Right atrium auricular region (tissue), 2 donors: Measurements from ENCODE around the gene TRAPPC2L. TPM values are rescaled to one million over a fixed set of nuclear protein-coding genes. Genes with fewer than 3 reads are reported as not detected.

Experiments
- DNase-seq: peaks from one replicate; pipeline ENCODE4 v3.0.0-alpha.2; 2019; ENCODE audit warnings: low spot score
- H3K27ac ChIP-seq, 2 donors: fragments of 200-600 bp; sonication (generic); 1 replicate in 1 of 2; 2 replicates in 1 of 2; pipeline ENCODE4 v1.5.1; 2016 to 2019
- H3K27me3 ChIP-seq, 2 donors: fragments of 200-600 bp; sonication (generic); one replicate each; pipeline versions ENCODE4 v1.5.1 to v1.6.0; 2017 to 2019
- H3K36me3 ChIP-seq: fragments of 200-600 bp; sonication (generic); one replicate; pipeline ENCODE4 v1.5.1; 2016
- H3K4me1 ChIP-seq, 2 donors: fragments of 200-600 bp; sonication (generic); one replicate each; pipeline versions ENCODE4 v1.5.1 to v1.6.0; 2017 to 2019
- H3K4me3 ChIP-seq, 2 donors: fragments of 200-600 bp; sonication (generic); 1 replicate in 1 of 2; 2 replicates in 1 of 2; pipeline ENCODE4 v1.5.1; 2017 to 2019; ENCODE audit warnings: mild to moderate bottlenecking in 1 of 2, moderate library complexity in 1 of 2
- H3K9me3 ChIP-seq, 2 donors: fragments of 200-600 bp; sonication (generic); one replicate each; pipeline ENCODE4 v1.5.1; 2019
- total RNA-seq, 2 donors: library from RNA; depleted of rRNA; stranded (reverse); fragments of >200 nt; gene quantifications; one replicate each; pipeline ENCODE4 v1.1.0, GENCODE V29; 2016
- TF ChIP-seq, protein P1 (sequence below), 2 donors: fragments of 200-600 bp; sonication (generic); IDR thresholded peaks; one replicate each; pipeline ENCODE4 v1.5.1; 2019; ENCODE audit warnings: antibody characterized with exemption in 2 of 2

TRAPPC2L gene
- total RNA-seq, 2 donors from 2014 or later = 30.7 to 33.0 TPM

DNA sequence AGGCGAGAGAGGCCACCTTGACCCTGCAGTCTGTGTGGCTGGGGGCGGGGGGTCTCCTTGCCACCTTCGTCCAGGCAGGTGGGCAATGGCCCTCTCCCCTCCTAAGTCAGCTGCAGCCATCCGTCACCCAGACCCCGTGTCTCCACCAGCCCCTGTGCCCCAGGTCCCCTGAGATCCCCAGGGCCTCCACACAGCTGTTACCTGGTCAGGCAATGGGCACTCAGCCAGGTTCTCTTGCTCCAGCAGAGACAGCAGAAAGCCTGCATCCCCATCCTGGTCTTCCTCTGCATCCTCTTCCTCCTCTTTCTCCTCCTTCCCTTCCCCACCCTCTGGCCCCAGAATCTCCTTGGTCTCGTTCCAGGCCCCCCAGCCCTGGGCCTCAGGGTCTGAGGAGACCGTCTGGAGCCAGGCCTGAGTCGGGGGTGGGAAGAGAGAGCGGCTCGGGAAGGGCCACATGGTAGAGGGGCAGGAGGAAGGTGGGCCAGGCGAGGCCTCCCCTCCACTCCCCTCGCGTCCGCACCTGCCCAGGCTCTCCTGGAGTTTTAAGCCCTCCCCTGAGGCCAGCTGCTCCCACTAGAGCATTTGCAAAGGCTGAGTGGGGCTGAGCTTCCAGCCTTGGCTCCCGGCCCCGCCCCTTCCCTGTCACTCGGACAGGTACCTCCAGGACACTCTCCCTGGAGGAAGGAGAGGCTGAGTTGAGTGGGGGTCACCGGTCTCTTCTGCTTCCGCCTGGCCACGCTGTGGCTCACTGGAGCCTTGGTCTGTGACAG, 9.4 kb downstream of the TRAPPC2L start, which contains the start of gene PABPN1L:
Gene PABPN1L (minus strand): TSS at position 510 of the 770 bp plus-strand sequence. CDS start 54 bp downstream, at position 456.
- peaks cover 0 to 7% of the 10 kb centered on the region in 2 donors for H3K4me1 ChIP-seq
- no peak within 1 kb of the TSS for H3K4me3 ChIP-seq
- H3K36me3 ChIP-seq = peaks cover 16% of the 10 kb centered on the region
- no peak for DNase-seq
- H3K27me3 ChIP-seq = no peaks in the 10 kb centered on the region
- TF ChIP-seq, protein P1, sequence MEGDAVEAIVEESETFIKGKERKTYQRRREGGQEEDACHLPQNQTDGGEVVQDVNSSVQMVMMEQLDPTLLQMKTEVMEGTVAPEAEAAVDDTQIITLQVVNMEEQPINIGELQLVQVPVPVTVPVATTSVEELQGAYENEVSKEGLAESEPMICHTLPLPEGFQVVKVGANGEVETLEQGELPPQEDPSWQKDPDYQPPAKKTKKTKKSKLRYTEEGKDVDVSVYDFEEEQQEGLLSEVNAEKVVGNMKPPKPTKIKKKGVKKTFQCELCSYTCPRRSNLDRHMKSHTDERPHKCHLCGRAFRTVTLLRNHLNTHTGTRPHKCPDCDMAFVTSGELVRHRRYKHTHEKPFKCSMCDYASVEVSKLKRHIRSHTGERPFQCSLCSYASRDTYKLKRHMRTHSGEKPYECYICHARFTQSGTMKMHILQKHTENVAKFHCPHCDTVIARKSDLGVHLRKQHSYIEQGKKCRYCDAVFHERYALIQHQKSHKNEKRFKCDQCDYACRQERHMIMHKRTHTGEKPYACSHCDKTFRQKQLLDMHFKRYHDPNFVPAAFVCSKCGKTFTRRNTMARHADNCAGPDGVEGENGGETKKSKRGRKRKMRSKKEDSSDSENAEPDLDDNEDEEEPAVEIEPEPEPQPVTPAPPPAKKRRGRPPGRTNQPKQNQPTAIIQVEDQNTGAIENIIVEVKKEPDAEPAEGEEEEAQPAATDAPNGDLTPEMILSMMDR (IDR thresholded peaks at IDR 0.05) = no peak
- H3K27ac ChIP-seq = no peak within 1 kb of the TSS
- no peaks in the 10 kb centered on the region for H3K9me3 ChIP-seq

DNA sequence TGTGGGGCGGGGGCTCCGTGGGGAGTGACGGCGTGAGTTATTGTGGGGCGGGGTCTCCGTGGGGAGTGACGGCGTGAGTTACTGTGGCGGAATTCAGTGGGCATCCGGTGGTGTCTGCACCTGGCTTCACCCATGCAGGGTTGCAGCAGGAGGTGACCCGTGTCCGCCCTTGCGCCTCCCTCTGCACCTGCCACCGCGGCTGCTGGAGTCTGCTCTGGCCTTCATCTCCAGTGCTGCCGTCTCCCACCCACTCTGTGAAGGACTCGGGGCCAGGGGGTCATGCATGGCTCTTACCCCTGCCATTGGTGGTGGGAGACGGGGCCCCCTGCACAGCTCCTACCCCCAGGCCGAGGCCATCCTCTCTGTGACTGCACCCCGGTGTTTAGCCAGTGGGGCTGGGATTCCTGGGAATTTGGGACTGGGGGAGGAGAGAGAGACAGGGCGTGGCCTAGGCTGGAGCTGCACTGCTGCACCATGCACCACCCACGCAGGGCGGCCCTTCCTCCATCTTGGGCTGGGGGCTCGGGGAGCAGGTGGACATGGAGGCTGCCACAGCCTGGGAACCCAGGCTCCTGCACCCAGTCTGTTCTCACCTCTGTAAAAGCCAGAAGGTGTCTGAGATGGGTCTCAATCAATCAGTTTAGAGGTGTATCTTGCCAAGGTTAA, 10.8 kb downstream of the TRAPPC2L start:
- DNase-seq = no peak
- Histone ChIP-seq H3K27ac (no peak overlapping the region), H3K36me3 (peaks cover 2% of the 10 kb centered on the region), H3K27me3 (no peaks in the 10 kb centered on the region), H3K4me3 (no peak overlapping the region), H3K4me1 (peaks cover 0 to 10% of the 10 kb centered on the region in 2 donors), H3K9me3 (no peaks in the 10 kb centered on the region)
- TF ChIP-seq, protein P1 (IDR thresholded peaks at IDR 0.05) = no peak

DNA sequence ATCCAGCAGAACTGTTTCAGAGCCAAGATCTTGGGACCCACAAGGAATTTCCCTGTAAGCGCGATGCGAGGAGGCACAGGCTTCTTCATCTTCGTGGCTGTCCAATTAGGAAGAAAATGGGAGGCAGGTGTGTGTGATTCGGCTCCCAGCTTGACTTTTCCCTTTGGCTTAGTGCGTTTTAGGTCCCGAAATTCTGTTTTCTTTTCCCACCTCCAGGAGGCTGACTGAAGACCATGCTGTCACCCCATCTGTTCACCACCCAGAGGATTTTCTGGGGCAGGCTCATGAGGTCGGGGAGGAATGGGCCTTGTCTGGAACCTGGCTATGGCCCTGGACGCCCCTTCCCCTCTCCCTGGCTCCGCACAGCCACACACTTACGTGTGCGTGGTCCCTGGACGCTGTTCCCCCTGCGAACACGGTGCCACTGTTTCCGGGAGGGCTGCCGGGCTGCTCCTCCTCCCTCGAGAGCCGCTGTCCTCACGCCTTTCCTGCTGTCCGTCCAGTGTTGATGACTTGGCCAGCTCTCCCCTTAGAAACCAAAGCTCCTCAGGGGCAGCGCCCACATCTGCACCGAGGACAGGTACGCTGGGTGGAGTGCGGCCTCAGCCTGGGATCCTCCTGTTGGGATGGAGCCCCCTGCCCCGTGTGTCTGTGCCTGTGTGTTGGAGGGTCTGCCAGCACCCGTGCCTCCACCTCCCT, 12.2 kb downstream of the TRAPPC2L start:
- H3K4me3 ChIP-seq = no peak overlapping the region
- no peaks in the 10 kb centered on the region for H3K36me3 ChIP-seq
- no peaks in the 10 kb centered on the region for H3K27me3 ChIP-seq
- no peak overlapping the region for H3K27ac ChIP-seq
- TF ChIP-seq, protein P1 (IDR thresholded peaks at IDR 0.05) = no peak
- peaks cover 0 to 10% of the 10 kb centered on the region in 2 donors for H3K4me1 ChIP-seq
- H3K9me3 ChIP-seq = no peaks in the 10 kb centered on the region
- no peak for DNase-seq

DNA sequence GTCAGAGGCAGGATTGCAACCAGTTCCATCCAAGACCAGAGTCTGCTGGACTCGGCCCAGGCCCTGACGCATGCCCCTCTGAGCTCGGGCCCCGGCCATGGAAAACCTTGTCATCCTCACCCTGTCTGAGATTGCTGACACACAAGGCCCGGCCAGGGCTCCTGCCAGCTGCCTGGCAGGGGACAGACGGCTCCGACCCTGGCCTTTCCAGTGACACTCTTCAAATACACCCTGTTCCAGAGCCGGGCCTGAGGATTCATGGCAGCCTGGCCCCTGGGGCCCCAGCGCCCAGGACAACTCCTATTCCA, 12.7 kb downstream of the TRAPPC2L start:
- H3K4me3 ChIP-seq = no peak overlapping the region
- H3K27me3 ChIP-seq = no peaks in the 10 kb centered on the region
- peaks cover 0 to 10% of the 10 kb centered on the region in 2 donors for H3K4me1 ChIP-seq
- H3K9me3 ChIP-seq = no peaks in the 10 kb centered on the region
- H3K36me3 ChIP-seq = no peaks in the 10 kb centered on the region
- TF ChIP-seq, protein P1 (IDR thresholded peaks at IDR 0.05) = no peak
- DNase-seq = no peak
- no peak overlapping the region for H3K27ac ChIP-seq

DNA sequence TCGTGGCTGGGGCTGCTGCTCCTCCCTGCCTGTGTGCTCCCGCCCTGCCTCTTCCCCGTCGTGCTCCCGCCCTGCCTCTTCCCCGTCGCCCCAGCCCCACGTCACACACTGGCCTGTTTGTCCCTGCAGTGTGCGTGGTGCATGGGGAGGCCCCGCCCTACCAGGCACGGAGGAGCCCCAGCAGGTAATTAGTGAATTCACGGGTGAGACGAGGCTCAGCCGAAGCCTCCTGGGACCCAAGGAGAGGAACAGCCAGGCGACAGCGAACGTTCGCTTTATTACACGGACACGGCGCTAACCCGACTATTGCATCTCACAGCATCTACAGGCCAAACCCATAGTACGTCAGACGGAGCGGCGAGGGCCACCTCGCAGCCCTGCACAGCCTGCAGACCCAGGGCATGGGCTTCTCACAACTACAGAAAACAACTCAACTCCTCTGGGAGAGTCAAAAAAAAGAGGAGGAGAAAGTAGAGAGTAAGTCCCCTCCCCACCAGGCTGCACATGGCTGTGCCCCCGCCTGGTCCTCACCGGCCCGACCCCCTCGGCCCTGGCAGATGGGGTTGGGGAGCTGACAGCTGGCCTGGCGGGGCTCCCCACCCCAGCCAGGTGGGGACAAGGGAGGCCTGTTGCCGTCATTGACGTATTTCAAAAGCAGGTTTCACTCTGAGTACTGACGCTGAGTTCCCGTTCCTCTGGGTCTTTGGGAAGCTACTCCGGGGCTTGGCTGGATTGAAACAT, 13.9 kb downstream of the TRAPPC2L start:
- no peak for DNase-seq
- no peaks in the 10 kb centered on the region for H3K9me3 ChIP-seq
- H3K27me3 ChIP-seq = no peaks in the 10 kb centered on the region
- no peaks in the 10 kb centered on the region for H3K36me3 ChIP-seq
- TF ChIP-seq, protein P1 (IDR thresholded peaks at IDR 0.05) = no peak
- H3K4me3 ChIP-seq = peak overlapping the region in 1 of 2 donors; percentile 29
- H3K27ac ChIP-seq = no peak overlapping the region
- peaks cover 0 to 10% of the 10 kb centered on the region in 2 donors for H3K4me1 ChIP-seq
